ENCODE measurements around the gene INTS14.

- TF ChIP-seq EZH2 (optimal IDR thresholded peaks at IDR 0.05; ENCODE audit: low read depth, low read length): no peak
- TF ChIP-seq, protein P1, sequence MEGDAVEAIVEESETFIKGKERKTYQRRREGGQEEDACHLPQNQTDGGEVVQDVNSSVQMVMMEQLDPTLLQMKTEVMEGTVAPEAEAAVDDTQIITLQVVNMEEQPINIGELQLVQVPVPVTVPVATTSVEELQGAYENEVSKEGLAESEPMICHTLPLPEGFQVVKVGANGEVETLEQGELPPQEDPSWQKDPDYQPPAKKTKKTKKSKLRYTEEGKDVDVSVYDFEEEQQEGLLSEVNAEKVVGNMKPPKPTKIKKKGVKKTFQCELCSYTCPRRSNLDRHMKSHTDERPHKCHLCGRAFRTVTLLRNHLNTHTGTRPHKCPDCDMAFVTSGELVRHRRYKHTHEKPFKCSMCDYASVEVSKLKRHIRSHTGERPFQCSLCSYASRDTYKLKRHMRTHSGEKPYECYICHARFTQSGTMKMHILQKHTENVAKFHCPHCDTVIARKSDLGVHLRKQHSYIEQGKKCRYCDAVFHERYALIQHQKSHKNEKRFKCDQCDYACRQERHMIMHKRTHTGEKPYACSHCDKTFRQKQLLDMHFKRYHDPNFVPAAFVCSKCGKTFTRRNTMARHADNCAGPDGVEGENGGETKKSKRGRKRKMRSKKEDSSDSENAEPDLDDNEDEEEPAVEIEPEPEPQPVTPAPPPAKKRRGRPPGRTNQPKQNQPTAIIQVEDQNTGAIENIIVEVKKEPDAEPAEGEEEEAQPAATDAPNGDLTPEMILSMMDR (IDR thresholded peaks at IDR 0.05; ENCODE audit: low read length): no peak
These were observed 80.4 kb downstream of the INTS14 start, which contains the start of gene HACD3 for GRCh38 chr15:65530318-65531111.
